Natural killer cell (primary cell): ENCODE data around the gene FBXO34. TPM values are rescaled to one million over a fixed set of nuclear protein-coding genes. Genes with fewer than 3 reads are reported as not detected.

Experiments used
- ATAC-seq, 3 donors: fragments of 150-1000 bp in 2 of 3; fragments of 200-7000 bp in 1 of 3; cut with Tn5 transposase; 1 replicate in 1 of 3; 2 replicates in 2 of 3; pipeline ENCODE4 v1.10.0; 2021; ENCODE audit warnings: mild to moderate bottlenecking in 2 of 3, moderate library complexity in 2 of 3
- DNase-seq, 2 donors: peaks; one replicate each; pipeline versions ENCODE4 v3.0.0 to v3.0.0-alpha.2; 2013 to 2021; ENCODE audit warnings: mixed read lengths in 1 of 2
- H3K27ac ChIP-seq: one replicate; pipeline ENCODE4 v1.5.1; 2013; ENCODE audit warnings: mild to moderate bottlenecking, low read length
- H3K27me3 ChIP-seq: one replicate; pipeline ENCODE4 v1.6.1; 2013; ENCODE audit warnings: low read length; ENCODE audit not compliant: control insufficient read depth, insufficient read depth
- H3K36me3 ChIP-seq: one replicate; pipeline ENCODE4 v1.6.1; 2013; ENCODE audit warnings: low read length; ENCODE audit not compliant: control insufficient read depth, insufficient read depth
- H3K4me1 ChIP-seq: one replicate; pipeline ENCODE4 v1.6.1; 2013; ENCODE audit warnings: low read length; ENCODE audit not compliant: control insufficient read depth, insufficient read depth
- H3K4me3 ChIP-seq: one replicate; pipeline ENCODE4 v1.5.1; 2013; ENCODE audit warnings: low read length
- H3K9me3 ChIP-seq: one replicate; pipeline ENCODE4 v1.6.1; 2013; ENCODE audit warnings: low read length; ENCODE audit not compliant: control insufficient read depth, insufficient read depth
- H3K27ac Mint-ChIP-seq, 2 donors: one replicate each; pipeline ENCODE4 v1.8.0; 2022; ENCODE audit warnings: mild to moderate bottlenecking in 2 of 2, mixed read lengths in 2 of 2, moderate library complexity in 1 of 2
- H3K27me3 Mint-ChIP-seq, 2 donors: one replicate each; pipeline ENCODE4 v1.8.0; 2022; ENCODE audit warnings: low read depth in 2 of 2, mixed read lengths in 2 of 2
- H3K36me3 Mint-ChIP-seq: one replicate; pipeline ENCODE4 v1.8.0; 2022; ENCODE audit warnings: mixed read lengths
- H3K4me1 Mint-ChIP-seq, 2 donors: one replicate each; pipeline ENCODE4 v1.8.0; 2022; ENCODE audit warnings: mixed read lengths in 2 of 2
- H3K4me3 Mint-ChIP-seq: one replicate; pipeline ENCODE4 v1.8.0; 2022; ENCODE audit warnings: mild to moderate bottlenecking, moderate library complexity, mixed read lengths
- H3K9me3 Mint-ChIP-seq, 2 donors: one replicate each; pipeline ENCODE4 v1.8.0; 2022; ENCODE audit warnings: mixed read lengths in 2 of 2
- CTCF ChIP-seq: fragments of 200-600 bp; IDR thresholded peaks from one replicate; pipeline ENCODE4 v1.8.0; 2022; ENCODE audit warnings: antibody characterized with exemption
- WGBS: methylation state at CpG from one replicate; pipeline ENCODE4 v1.1.7; 2013; ENCODE audit warnings: missing lambda C conversion rate; ENCODE audit not compliant: insufficient coverage; 5-methylcytosine and 5-hydroxymethylcytosine counted together
- intact Hi-C: fragments of 100-400 bp; cut with micrococcal nuclease; formaldehyde crosslinking; loops from one replicate; pipeline ENCODE4 v1.14.2; 2022
- total RNA-seq, 4 donors: library from RNA; stranded (reverse); fragments of 120-200 nt in 1 of 4; gene quantifications; one replicate each; pipeline versions ENCODE4 v1.2.3 to v1.2.4, GENCODE V29; 2013 to 2022

The FBXO34 gene
- total RNA-seq, 3 donors from 2014 or later (not counting 1 experiment from before 2014, with no cell fraction given), result 34.7 to 39.3 (median 36.6) TPM

GRCh38 chr14:55228261-55228660 lies 43.0 kb upstream of the FBXO34 start:
- no peaks in the 10 kb centered on the region for H3K4me1 ChIP-seq
- Mint-ChIP-seq H3K27ac (no peak overlapping the region), H3K9me3 (peaks cover 0 to 4% of the 10 kb centered on the region in 2 donors), H3K36me3 (peaks cover 10% of the 10 kb centered on the region), H3K27me3 (peaks cover 4 to 28% of the 10 kb centered on the region in 2 donors), H3K4me3 (no peak overlapping the region), H3K4me1 (no peaks in the 10 kb centered on the region)
- no peak for TF ChIP-seq CTCF
- no peaks in the 10 kb centered on the region for H3K27me3 ChIP-seq
- H3K9me3 ChIP-seq, result peaks cover 4% of the 10 kb centered on the region
- H3K4me3 ChIP-seq, result no peak overlapping the region
- no peak for DNase-seq
- H3K36me3 ChIP-seq, result no peaks in the 10 kb centered on the region
- no peak for ATAC-seq
- intact Hi-C loops, result no loop called here
- H3K27ac ChIP-seq, result no peak overlapping the region
- WGBS, result no CpG with 5 or more reads among the region's 2 CpGs

- Mint-ChIP-seq H3K4me3 (no peak overlapping the region), H3K36me3 (no peaks in the 10 kb centered on the region), H3K27ac (no peak overlapping the region), H3K9me3 (no peaks in the 10 kb centered on the region), H3K4me1 (no peaks in the 10 kb centered on the region), H3K27me3 (peaks cover 17 to 39% of the 10 kb centered on the region in 2 donors)
- Histone ChIP-seq H3K4me1 (no peaks in the 10 kb centered on the region), H3K36me3 (no peaks in the 10 kb centered on the region), H3K27me3 (no peaks in the 10 kb centered on the region), H3K4me3 (no peak overlapping the region), H3K27ac (no peak overlapping the region), H3K9me3 (no peaks in the 10 kb centered on the region)
- 6% methylated on average over 2 of the region's 3 CpGs for WGBS
- intact Hi-C loops, result no loop called here
- no peak for ATAC-seq
- TF ChIP-seq CTCF, result no peak
- DNase-seq, result no peak
Measured at GRCh38 chr14:55233591-55233990, 37.6 kb upstream of the FBXO34 start.

- ATAC-seq (no peak), DNase-seq (no peak)
- Histone ChIP-seq H3K4me1 (no peaks in the 10 kb centered on the region), H3K9me3 (no peaks in the 10 kb centered on the region), H3K27me3 (no peaks in the 10 kb centered on the region), H3K4me3 (no peak overlapping the region), H3K36me3 (no peaks in the 10 kb centered on the region), H3K27ac (no peak overlapping the region)
- intact Hi-C loops, result no loop called here
- Mint-ChIP-seq H3K27ac (no peak overlapping the region), H3K4me3 (no peak overlapping the region), H3K27me3 (peaks cover 23 to 29% of the 10 kb centered on the region in 2 donors), H3K36me3 (no peaks in the 10 kb centered on the region), H3K9me3 (no peaks in the 10 kb centered on the region), H3K4me1 (no peaks in the 10 kb centered on the region)
- WGBS, result 51% methylated on average over 9 of the region's 12 CpGs
- TF ChIP-seq CTCF, result no peak
Measured at GRCh38 chr14:55238019-55238680, 33.1 kb upstream of the FBXO34 start.

- no peaks in the 10 kb centered on the region for H3K9me3 ChIP-seq
- no peak overlapping the region for H3K27ac ChIP-seq
- WGBS, result no CpG with 5 or more reads among the region's 1 CpG
- H3K27me3 ChIP-seq, result no peaks in the 10 kb centered on the region
- no peak overlapping the region for H3K4me3 ChIP-seq
- H3K4me1 ChIP-seq, result no peaks in the 10 kb centered on the region
- H3K36me3 ChIP-seq, result no peaks in the 10 kb centered on the region
- ATAC-seq (no peak), DNase-seq (no peak)
- no peaks in the 10 kb centered on the region for H3K9me3 Mint-ChIP-seq
- no peak overlapping the region for H3K27ac Mint-ChIP-seq
- H3K4me1 Mint-ChIP-seq, result no peaks in the 10 kb centered on the region
- no peaks in the 10 kb centered on the region for H3K36me3 Mint-ChIP-seq
- intact Hi-C loops, result no loop called here
- no peak for TF ChIP-seq CTCF
- peaks cover 17 to 29% of the 10 kb centered on the region in 2 donors for H3K27me3 Mint-ChIP-seq
- H3K4me3 Mint-ChIP-seq, result no peak overlapping the region
Measured at GRCh38 chr14:55239320-55239719, 31.9 kb upstream of the FBXO34 start.
